ENCODE results near the gene RGS17.
A peak's percentile ranks its signal among the peaks of the same experiment; 100 is the strongest.
"Not testable (repeated sequence)": the region's sequence is repeated elsewhere in the genome, so short reads cannot be mapped to it uniquely, and the experiment has no call there.

RGS17 gene

GRCh38 chr6:152993847-152994246 is 137.2 kb downstream of the RGS17 start:
- no peak for DNase-seq (ENCODE audit: low spot score)
- no peak for TF ChIP-seq CTCF (IDR thresholded peaks at IDR 0.05; ENCODE audit: borderline replicate concordance, control extremely low read depth, extremely low read depth, insufficient read depth, missing control alignments)
- in situ Hi-C loops (cut with MboI; ENCODE audit: low sequenced_read_pairs, unreplicated experiment), result no loop called here

GRCh38 chr6:152993431-152993830 is 137.7 kb downstream of the RGS17 start:
- DNase-seq (ENCODE audit: low spot score), result no peak
- TF ChIP-seq CTCF (IDR thresholded peaks at IDR 0.05; ENCODE audit: borderline replicate concordance, control extremely low read depth, extremely low read depth, insufficient read depth, missing control alignments), result no peak
- in situ Hi-C loops (cut with MboI; ENCODE audit: low sequenced_read_pairs, unreplicated experiment), result no loop called here

GRCh38 chr6:152986978-152987377 is 144.1 kb downstream of the RGS17 start:
- no peak for DNase-seq (ENCODE audit: low spot score)
- in situ Hi-C loops (cut with MboI; ENCODE audit: low sequenced_read_pairs, unreplicated experiment), result no loop called here
- no peak for TF ChIP-seq CTCF (IDR thresholded peaks at IDR 0.05; ENCODE audit: borderline replicate concordance, control extremely low read depth, extremely low read depth, insufficient read depth, missing control alignments)

- in situ Hi-C loops (cut with MboI; ENCODE audit: low sequenced_read_pairs, unreplicated experiment); DNase-seq (ENCODE audit: low spot score): not testable (repeated sequence)
These were observed 145.8 kb downstream of the RGS17 start for GRCh38 chr6:152985300-152985699.

GRCh38 chr6:152984513-152984872 is 146.6 kb downstream of the RGS17 start:
- in situ Hi-C loops (cut with MboI; ENCODE audit: low sequenced_read_pairs, unreplicated experiment), result no loop called here
- no peak for TF ChIP-seq CTCF (IDR thresholded peaks at IDR 0.05; ENCODE audit: borderline replicate concordance, control extremely low read depth, extremely low read depth, insufficient read depth, missing control alignments)
- peak; percentile 43 for DNase-seq (ENCODE audit: low spot score)

- TF ChIP-seq CTCF (IDR thresholded peaks at IDR 0.05; ENCODE audit: borderline replicate concordance, control extremely low read depth, extremely low read depth, insufficient read depth, missing control alignments), result no peak
- peak; percentile 94 for DNase-seq (ENCODE audit: low spot score)
- in situ Hi-C loops (cut with MboI; ENCODE audit: low sequenced_read_pairs, unreplicated experiment), result no loop called here
These were observed 147.2 kb downstream of the RGS17 start for GRCh38 chr6:152983637-152984512.

GRCh38 chr6:152982904-152983636 is 148.0 kb downstream of the RGS17 start, which contains the start of gene FBXO5:
TSS of gene FBXO5 (minus strand) at chr6:152983041. CDS start at chr6:152982959, 82 bp downstream.
- in situ Hi-C loops (cut with MboI; ENCODE audit: low sequenced_read_pairs, unreplicated experiment), result no loop called here
- peak; percentile 95 for DNase-seq (ENCODE audit: low spot score)
- no peak for TF ChIP-seq CTCF (IDR thresholded peaks at IDR 0.05; ENCODE audit: borderline replicate concordance, control extremely low read depth, extremely low read depth, insufficient read depth, missing control alignments)
